ENCODE results near the gene LRRC66. TPM values are rescaled to one million over a fixed set of nuclear protein-coding genes. Genes with fewer than 3 reads are reported as not detected.
A peak's percentile ranks its signal among the peaks of the same experiment; 100 is the strongest.

The LRRC66 gene
- polyA plus RNA-seq, 1 donor (not counting 4 experiments of a cell fraction or from before 2014, with no cell fraction given) = 0.28 TPM

DNA sequence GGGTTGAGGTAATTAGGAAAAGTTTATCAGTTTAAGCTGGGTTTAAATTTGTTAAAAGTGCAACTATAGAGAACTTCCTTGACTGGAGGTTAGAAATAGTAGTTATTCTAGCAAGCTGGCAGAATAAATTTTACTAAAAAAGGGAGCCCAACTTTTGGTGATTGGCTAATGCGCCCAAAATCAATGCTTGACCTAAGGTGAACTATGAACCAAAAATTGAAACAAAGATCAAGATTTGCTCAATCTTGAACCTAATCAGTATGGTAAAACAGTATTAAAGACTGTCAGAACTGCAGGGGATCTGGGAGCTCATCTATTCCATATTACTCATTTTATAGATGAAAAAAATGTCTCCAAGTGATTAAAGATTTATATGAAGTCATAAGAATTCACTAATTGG, 24.9 kb upstream of the LRRC66 start:
- no peak for FAIRE-seq
- Histone ChIP-seq H3K27me3 (ENCODE audit: control insufficient read depth, extremely low read depth, insufficient read depth, low read length) (no peaks in the 10 kb centered on the region), H3K4me3 (ENCODE audit: control insufficient read depth in 2 of 3, extremely low read depth in 1 of 3, insufficient read depth in 2 of 3, low read depth in 1 of 3, low read length in 3 of 3) (no peak overlapping the region), H3K79me2 (ENCODE audit: control insufficient read depth, insufficient read depth, low read length) (no peaks in the 10 kb centered on the region), H3K4me1 (ENCODE audit: control insufficient read depth, extremely low read depth, insufficient read depth, low read length) (no peaks in the 10 kb centered on the region), H3K9me3 (ENCODE audit: control insufficient read depth, low read depth, low read length) (no peaks in the 10 kb centered on the region), H3K9me1 (ENCODE audit: control insufficient read depth, extremely low read depth, insufficient read depth, low read length) (no peaks in the 10 kb centered on the region), H3K9ac (ENCODE audit: control insufficient read depth, extremely low read depth, insufficient read depth, low read length) (no peak overlapping the region), H3K4me2 (ENCODE audit: control insufficient read depth, extremely low read depth, insufficient read depth, low read depth, low read length) (no peak overlapping the region), H3K27ac (ENCODE audit: control insufficient read depth, insufficient read depth, low read length) (no peak overlapping the region), H3K36me3 (ENCODE audit: control insufficient read depth in 2 of 2, extremely low read depth in 1 of 2, insufficient read depth in 2 of 2, low read length in 2 of 2) (no peaks in the 10 kb centered on the region), H2AFZ (ENCODE audit: control insufficient read depth, low read length) (no peak overlapping the region), H4K20me1 (ENCODE audit: control insufficient read depth, extremely low read depth, insufficient read depth, low read length) (no peaks in the 10 kb centered on the region)
- DNase-seq (ENCODE audit: low read depth, low spot score) = no peak
- TF ChIP-seq, protein P1, sequence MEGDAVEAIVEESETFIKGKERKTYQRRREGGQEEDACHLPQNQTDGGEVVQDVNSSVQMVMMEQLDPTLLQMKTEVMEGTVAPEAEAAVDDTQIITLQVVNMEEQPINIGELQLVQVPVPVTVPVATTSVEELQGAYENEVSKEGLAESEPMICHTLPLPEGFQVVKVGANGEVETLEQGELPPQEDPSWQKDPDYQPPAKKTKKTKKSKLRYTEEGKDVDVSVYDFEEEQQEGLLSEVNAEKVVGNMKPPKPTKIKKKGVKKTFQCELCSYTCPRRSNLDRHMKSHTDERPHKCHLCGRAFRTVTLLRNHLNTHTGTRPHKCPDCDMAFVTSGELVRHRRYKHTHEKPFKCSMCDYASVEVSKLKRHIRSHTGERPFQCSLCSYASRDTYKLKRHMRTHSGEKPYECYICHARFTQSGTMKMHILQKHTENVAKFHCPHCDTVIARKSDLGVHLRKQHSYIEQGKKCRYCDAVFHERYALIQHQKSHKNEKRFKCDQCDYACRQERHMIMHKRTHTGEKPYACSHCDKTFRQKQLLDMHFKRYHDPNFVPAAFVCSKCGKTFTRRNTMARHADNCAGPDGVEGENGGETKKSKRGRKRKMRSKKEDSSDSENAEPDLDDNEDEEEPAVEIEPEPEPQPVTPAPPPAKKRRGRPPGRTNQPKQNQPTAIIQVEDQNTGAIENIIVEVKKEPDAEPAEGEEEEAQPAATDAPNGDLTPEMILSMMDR (optimal IDR thresholded peaks at IDR 0.05 in 1 of 3, IDR thresholded peaks at IDR 0.05 in 1 of 3, conservative IDR thresholded peaks at IDR 0.05 in 1 of 3; ENCODE audit: extremely low read depth in 1 of 3, insufficient read depth in 2 of 3, low read length in 3 of 3) = no peak
- no peak for TF ChIP-seq EZH2 (IDR thresholded peaks at IDR 0.05; ENCODE audit: low read length)
- dilution Hi-C loops (cut with MboI; ENCODE audit: extremely low pct_ligation_motif_present, low sequenced_read_pairs) = no loop called here

DNA sequence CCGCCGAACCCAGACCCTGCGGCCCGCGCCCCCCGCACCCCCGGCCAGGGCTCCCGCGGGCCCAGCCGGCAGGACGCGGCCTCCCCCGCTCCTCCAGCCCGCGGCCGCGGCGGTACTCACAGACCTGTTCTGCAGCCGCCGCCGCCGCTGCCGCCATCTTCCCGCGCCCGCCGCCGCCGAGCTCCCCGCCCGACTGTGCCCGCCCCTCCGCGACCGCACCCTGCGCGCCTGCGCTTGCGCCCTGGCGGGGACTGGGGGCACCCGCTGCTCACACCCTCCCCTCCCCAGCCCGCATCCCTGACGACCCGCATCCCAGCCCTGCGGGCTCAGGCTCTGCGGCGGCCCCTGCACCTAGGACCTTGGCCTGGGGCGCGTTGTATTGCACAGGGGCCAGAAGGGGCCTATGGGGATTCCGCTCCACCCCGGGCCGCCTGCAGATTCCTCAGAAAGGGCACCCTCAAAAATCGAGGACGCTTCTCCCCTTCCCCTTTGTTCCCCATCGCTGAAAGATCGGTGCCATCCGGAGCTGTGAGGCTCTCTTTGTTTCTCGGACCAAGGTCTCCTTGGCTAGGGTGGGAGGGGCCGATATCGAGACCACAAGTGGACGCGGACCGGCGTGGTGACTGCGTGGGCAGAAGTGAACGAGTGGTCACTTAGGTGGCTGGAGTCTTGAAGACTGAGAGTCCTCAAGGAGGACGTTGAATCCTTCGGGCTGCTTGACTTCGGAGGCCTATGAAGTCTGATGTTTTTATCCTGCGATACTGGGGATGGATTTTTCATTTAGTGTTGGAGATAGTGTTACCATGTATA, 18.1 kb upstream of the LRRC66 start, which contains the start of gene SGCB:
SGCB (minus strand) TSS at position 197 of the 810 bp plus-strand sequence; CDS start at position 157, 40 bp downstream.
- no peak for TF ChIP-seq EZH2 (IDR thresholded peaks at IDR 0.05; ENCODE audit: low read length)
- TF ChIP-seq, protein P1 (optimal IDR thresholded peaks at IDR 0.05 in 1 of 3, IDR thresholded peaks at IDR 0.05 in 1 of 3, conservative IDR thresholded peaks at IDR 0.05 in 1 of 3; ENCODE audit: extremely low read depth in 1 of 3, insufficient read depth in 2 of 3, low read length in 3 of 3) = no peak
- Histone ChIP-seq H3K4me1 (ENCODE audit: control insufficient read depth, extremely low read depth, insufficient read depth, low read length) (peaks cover 8% of the 10 kb centered on the region), H3K79me2 (ENCODE audit: control insufficient read depth, insufficient read depth, low read length) (peaks cover 19% of the 10 kb centered on the region), H3K4me3 (ENCODE audit: control insufficient read depth in 2 of 3, extremely low read depth in 1 of 3, insufficient read depth in 2 of 3, low read depth in 1 of 3, low read length in 3 of 3) (peak within 1 kb of the TSS; percentile 73 to 83 (median 79)), H3K36me3 (ENCODE audit: control insufficient read depth in 2 of 2, extremely low read depth in 1 of 2, insufficient read depth in 2 of 2, low read length in 2 of 2) (no peaks in the 10 kb centered on the region), H3K9me3 (ENCODE audit: control insufficient read depth, low read depth, low read length) (no peaks in the 10 kb centered on the region), H3K27me3 (ENCODE audit: control insufficient read depth, extremely low read depth, insufficient read depth, low read length) (no peaks in the 10 kb centered on the region), H3K4me2 (ENCODE audit: control insufficient read depth, extremely low read depth, insufficient read depth, low read depth, low read length) (peak within 1 kb of the TSS; percentile 86), H3K27ac (ENCODE audit: control insufficient read depth, insufficient read depth, low read length) (peak within 1 kb of the TSS; percentile 16), H4K20me1 (ENCODE audit: control insufficient read depth, extremely low read depth, insufficient read depth, low read length) (no peaks in the 10 kb centered on the region), H3K9ac (ENCODE audit: control insufficient read depth, extremely low read depth, insufficient read depth, low read length) (peak within 1 kb of the TSS; percentile 70), H2AFZ (ENCODE audit: control insufficient read depth, low read length) (peak within 1 kb of the TSS; percentile 94), H3K9me1 (ENCODE audit: control insufficient read depth, extremely low read depth, insufficient read depth, low read length) (no peaks in the 10 kb centered on the region)
- no peak for FAIRE-seq
- DNase-seq (ENCODE audit: low read depth, low spot score) = no peak
- dilution Hi-C loops (cut with MboI; ENCODE audit: extremely low pct_ligation_motif_present, low sequenced_read_pairs) = no loop called here

All from keratinocyte (primary cell).